CD4-positive, alpha-beta memory T cell (primary cell): ENCODE data around the gene SNHG17. TPM values are rescaled to one million over a fixed set of nuclear protein-coding genes. Genes with fewer than 3 reads are reported as not detected.

Experiments used
- CTCF ChIA-PET: fragments of 350-600 bp; sonication (Branson Sonifier 250); formaldehyde crosslinking; loops from one replicate; lab custom pipeline; 2021; ENCODE audit warnings: inconsistent platforms; ENCODE audit not compliant: partially characterized antibody; lab: Charles Lee
- POLR2A ChIA-PET: fragments of 350-600 bp; sonication (Branson Sonifier 250); formaldehyde crosslinking; loops from one replicate; lab custom pipeline; 2021; ENCODE audit not compliant: partially characterized antibody; lab: Charles Lee
- DNase-seq, 5 donors: peaks; one replicate each; pipeline versions ENCODE4 v3.0.0 to v3.0.0-alpha.2; 2020 to 2022; ENCODE audit warnings: mixed read lengths in 1 of 5
- H3K27ac ChIP-seq: one replicate; pipeline ENCODE4 v1.7.0; 2013; ENCODE audit warnings: low read depth, low read length
- H3K27me3 ChIP-seq: 2 replicates; pipeline ENCODE4 v1.7.0; 2013; ENCODE audit warnings: mild to moderate bottlenecking, low read length, moderate library complexity; ENCODE audit not compliant: insufficient read depth
- H3K36me3 ChIP-seq: 2 replicates; pipeline ENCODE4 v1.7.0; 2013; ENCODE audit warnings: mild to moderate bottlenecking, low read length, moderate library complexity; ENCODE audit not compliant: insufficient read depth
- H3K4me1 ChIP-seq: 2 replicates; pipeline ENCODE4 v1.7.0; 2013; ENCODE audit warnings: mild to moderate bottlenecking, low read length, moderate library complexity; ENCODE audit not compliant: insufficient read depth
- H3K4me3 ChIP-seq, 2 donors: one replicate each; pipeline ENCODE4 v1.7.0; 2013; ENCODE audit warnings: low read length in 2 of 2, mild to moderate bottlenecking in 1 of 2
- H3K9me3 ChIP-seq, 2 donors: one replicate each; pipeline ENCODE4 v1.7.0; 2013; ENCODE audit warnings: low read length in 2 of 2, control low read depth in 1 of 2; ENCODE audit not compliant: control insufficient read depth in 1 of 2
- H3K27ac Mint-ChIP-seq, 7 donors: one replicate each; pipeline ENCODE4 v1.8.0; 2020 to 2021; ENCODE audit warnings: mixed read lengths in 7 of 7, mild to moderate bottlenecking in 6 of 7, inconsistent platforms in 3 of 7, moderate library complexity in 3 of 7
- H3K27me3 Mint-ChIP-seq, 2 donors: one replicate each; pipeline ENCODE4 v1.8.0; 2020 to 2021; ENCODE audit warnings: mixed read lengths in 2 of 2
- H3K36me3 Mint-ChIP-seq, 2 donors: one replicate each; pipeline ENCODE4 v1.8.0; 2020 to 2021; ENCODE audit warnings: mixed read lengths in 2 of 2, inconsistent platforms in 1 of 2, mild to moderate bottlenecking in 1 of 2
- H3K4me1 Mint-ChIP-seq, 4 donors: one replicate each; pipeline ENCODE4 v1.8.0; 2020 to 2021; ENCODE audit warnings: mixed read lengths in 4 of 4, mild to moderate bottlenecking in 1 of 4
- H3K4me3 Mint-ChIP-seq, 8 donors: one replicate each; pipeline ENCODE4 v1.8.0; 2020 to 2021; ENCODE audit warnings: mixed read lengths in 8 of 8, mild to moderate bottlenecking in 7 of 8, moderate library complexity in 6 of 8, inconsistent platforms in 3 of 8
- H3K9me3 Mint-ChIP-seq, 8 donors: one replicate each; pipeline ENCODE4 v1.8.0; 2020 to 2021; ENCODE audit warnings: mixed read lengths in 8 of 8, mild to moderate bottlenecking in 5 of 8, inconsistent platforms in 3 of 8, moderate library complexity in 1 of 8
- intact Hi-C: fragments of 100-400 bp; cut with micrococcal nuclease; formaldehyde crosslinking; loops from one replicate; pipeline ENCODE4 v1.15.1; 2023
- polyA plus RNA-seq, 2 donors: library from polyadenylated mRNA; unstranded; fragments of 300-500 nt; fragmentation: Illumina TruSeq; gene quantifications; one replicate each; pipeline ENCODE4 v1.2.3, GENCODE V29; 2021
- total RNA-seq, 2 experiments: library from RNA; stranded (reverse); gene quantifications; one replicate each; pipeline ENCODE4 v1.2.3, GENCODE V29; 2021

Gene SNHG17
- total and polyA plus RNA-seq, 4 experiments from 2014 or later = 43.7 to 109 (median 47.9) TPM

GRCh38 chr20:38449046-38449445 is 13.9 kb upstream of the SNHG17 start:
- Mint-ChIP-seq H3K27me3 (no peaks in the 10 kb centered on the region), H3K27ac (peak overlapping the region in 1 of 7 donors; percentile 67), H3K4me3 (peak overlapping the region in 2 of 8 donors; percentile 30 to 95), H3K9me3 (no peaks in the 10 kb centered on the region), H3K4me1 (peaks cover 10 to 33% (median 22%) of the 10 kb centered on the region in 4 donors), H3K36me3 (peaks cover 23 to 26% of the 10 kb centered on the region in 2 donors)
- no peak for DNase-seq
- intact Hi-C loops = loop anchor here (10.0 kb wide), 1 partner anchor 414 kb away; the partner anchor contains the start of genes RPRD1B and TTI1
- H3K4me1 ChIP-seq = peaks cover 21% of the 10 kb centered on the region
- H3K27ac ChIP-seq = no peak overlapping the region
- no peaks in the 10 kb centered on the region for H3K27me3 ChIP-seq
- no peaks in the 10 kb centered on the region for H3K9me3 ChIP-seq
- no peak overlapping the region for H3K4me3 ChIP-seq
- CTCF ChIA-PET = interaction anchor here (2.2 kb wide), 1 partner anchor 11 kb away, joined by 6 read pairs; no protein-coding TSS in a partner anchor
- POLR2A ChIA-PET = interaction anchor here (3.8 to 5.7 kb wide), 2 partner anchors 16 to 23 kb away, joined by 62 to 170 read pairs; partner anchors contain the start of genes RALGAPB and SNHG17
- H3K36me3 ChIP-seq = peaks cover 12% of the 10 kb centered on the region

- peak overlapping the region in 6 of 7 donors; percentile 61 to 92 (median 84) for H3K27ac Mint-ChIP-seq
- peaks cover 10 to 33% (median 22%) of the 10 kb centered on the region in 4 donors for H3K4me1 Mint-ChIP-seq
- Histone ChIP-seq H3K4me1 (peaks cover 21% of the 10 kb centered on the region), H3K9me3 (no peaks in the 10 kb centered on the region), H3K27ac (no peak overlapping the region), H3K36me3 (peaks cover 12% of the 10 kb centered on the region), H3K27me3 (no peaks in the 10 kb centered on the region), H3K4me3 (no peak overlapping the region)
- ChIA-PET POLR2A (interaction anchor here (1.1 to 5.7 kb wide), 4 partner anchors 15 to 24 kb away, joined by 3 to 170 read pairs (median 32); partner anchors contain the start of genes RALGAPB and SNHG17), CTCF (interaction anchor here (1.2 to 3.6 kb wide), 4 partner anchors 10 to 28 kb away, joined by 3 to 105 read pairs (median 28); partner anchors contain the start of genes RALGAPB and SNHG17)
- intact Hi-C loops = loop anchor here (10.0 kb wide), 1 partner anchor 413 kb away; the partner anchor contains the start of genes RPRD1B and TTI1
- DNase-seq = no peak
- H3K27me3 Mint-ChIP-seq = no peaks in the 10 kb centered on the region
- peaks cover 23 to 26% of the 10 kb centered on the region in 2 donors for H3K36me3 Mint-ChIP-seq
- H3K4me3 Mint-ChIP-seq = peak overlapping the region; percentile 72 to 95 (median 85)
- no peaks in the 10 kb centered on the region for H3K9me3 Mint-ChIP-seq
Observed at GRCh38 chr20:38447931-38448675, 13.0 kb upstream of the SNHG17 start.

GRCh38 chr20:38447251-38447661 is 12.1 kb upstream of the SNHG17 start:
- H3K4me3 Mint-ChIP-seq = peak overlapping the region; percentile 72 to 95 (median 85)
- peaks cover 21% of the 10 kb centered on the region for H3K4me1 ChIP-seq
- H3K9me3 ChIP-seq = no peaks in the 10 kb centered on the region
- DNase-seq = no peak
- peaks cover 12% of the 10 kb centered on the region for H3K36me3 ChIP-seq
- peak overlapping the region; percentile 68 for H3K27ac ChIP-seq
- no peaks in the 10 kb centered on the region for H3K27me3 Mint-ChIP-seq
- H3K4me1 Mint-ChIP-seq = peaks cover 10 to 39% (median 22%) of the 10 kb centered on the region in 4 donors
- peak overlapping the region; percentile 68 to 94 for H3K4me3 ChIP-seq
- H3K9me3 Mint-ChIP-seq = peaks cover 0 to 1% (median 0%) of the 10 kb centered on the region in 8 donors
- intact Hi-C loops = loop anchor here (10.0 kb wide), 1 partner anchor 412 kb away; the partner anchor contains the start of genes RPRD1B and TTI1
- ChIA-PET POLR2A (interaction anchor here (1.1 to 5.7 kb wide), 5 partner anchors 10 to 25 kb away, joined by 3 to 170 read pairs (median 20); partner anchors contain the start of genes RALGAPB and SNHG17), CTCF (interaction anchor here (1.2 to 3.6 kb wide), 4 partner anchors 9 to 29 kb away, joined by 3 to 105 read pairs (median 28); partner anchors contain the start of genes RALGAPB and SNHG17)
- peak overlapping the region; percentile 61 to 92 (median 80) for H3K27ac Mint-ChIP-seq
- no peaks in the 10 kb centered on the region for H3K27me3 ChIP-seq
- peaks cover 23 to 26% of the 10 kb centered on the region in 2 donors for H3K36me3 Mint-ChIP-seq

- intact Hi-C loops = loop anchor here (1.0 to 10.0 kb wide), 3 partner anchors 11 to 412 kb away; partner anchors contain the start of genes RALGAPB, RPRD1B, SNHG17 and TTI1
- Histone ChIP-seq H3K36me3 (peaks cover 12% of the 10 kb centered on the region), H3K27me3 (no peaks in the 10 kb centered on the region), H3K9me3 (no peaks in the 10 kb centered on the region), H3K4me1 (peaks cover 21% of the 10 kb centered on the region), H3K27ac (peak overlapping the region; percentile 68), H3K4me3 (peak overlapping the region; percentile 68 to 94)
- ChIA-PET POLR2A (interaction anchor here (0.8 to 5.7 kb wide), 10 partner anchors 8 to 33 kb away, joined by 3 to 170 read pairs (median 4); partner anchors contain the start of genes RALGAPB and SNHG17), CTCF (interaction anchor here (0.6 to 3.6 kb wide), 12 partner anchors 9 to 94 kb away, joined by 3 to 105 read pairs (median 6); partner anchors contain the start of genes RALGAPB and SNHG17)
- Mint-ChIP-seq H3K36me3 (peaks cover 23 to 26% of the 10 kb centered on the region in 2 donors), H3K9me3 (peaks cover 0 to 1% (median 0%) of the 10 kb centered on the region in 8 donors), H3K27me3 (peaks cover 0 to under 1% of the 10 kb centered on the region in 2 donors), H3K4me3 (peak overlapping the region; percentile 77 to 95 (median 86)), H3K4me1 (peaks cover 11 to 39% (median 22%) of the 10 kb centered on the region in 4 donors), H3K27ac (peak overlapping the region; percentile 81 to 94 (median 89))
- DNase-seq = peak; percentile 88 to 92 (median 90)
Observed at GRCh38 chr20:38446441-38447209, 11.5 kb upstream of the SNHG17 start.

- intact Hi-C loops = loop anchor here (1.0 to 10.0 kb wide), 3 partner anchors 11 to 411 kb away; partner anchors contain the start of genes RALGAPB, RPRD1B, SNHG17 and TTI1
- POLR2A ChIA-PET = interaction anchor here (0.8 to 5.7 kb wide), 8 partner anchors 8 to 33 kb away, joined by 3 to 170 read pairs (median 6); partner anchors contain the start of genes RALGAPB and SNHG17
- Mint-ChIP-seq H3K9me3 (peaks cover 0 to 1% (median 0%) of the 10 kb centered on the region in 8 donors), H3K27ac (peak overlapping the region; percentile 81 to 94 (median 89)), H3K4me1 (peaks cover 10 to 37% (median 22%) of the 10 kb centered on the region in 4 donors), H3K27me3 (peaks cover 0 to 2% of the 10 kb centered on the region in 2 donors), H3K4me3 (peak overlapping the region; percentile 77 to 95 (median 86)), H3K36me3 (peaks cover 18 to 21% of the 10 kb centered on the region in 2 donors)
- Histone ChIP-seq H3K27me3 (no peaks in the 10 kb centered on the region), H3K4me1 (peaks cover 21% of the 10 kb centered on the region), H3K9me3 (no peaks in the 10 kb centered on the region), H3K27ac (peak overlapping the region; percentile 68), H3K4me3 (peak overlapping the region; percentile 27 to 94), H3K36me3 (peaks cover 12% of the 10 kb centered on the region)
- CTCF ChIA-PET = interaction anchor here (0.6 to 3.6 kb wide), 11 partner anchors 8 to 93 kb away, joined by 3 to 105 read pairs (median 5); partner anchors contain the start of genes RALGAPB and SNHG17
- DNase-seq = no peak
Observed at GRCh38 chr20:38445901-38446425, 10.8 kb upstream of the SNHG17 start.
